GM21529 (cell line): ENCODE data around the gene TSPAN5.

ENCODE experiments used
- ATAC-seq: cut with Tn5 transposase; IDR thresholded peaks from one replicate; pipeline ENCODE4 v1.9.1; 2021; ENCODE audit not compliant: unreplicated experiment

The TSPAN5 gene

GRCh38 chr4:98522062-98522461 is 136.3 kb downstream of the TSPAN5 start:
- ATAC-seq = no peak

GRCh38 chr4:98521486-98521885 is 136.9 kb downstream of the TSPAN5 start:
- ATAC-seq = no peak

GRCh38 chr4:98519268-98519977 is 139.0 kb downstream of the TSPAN5 start:
- no peak for ATAC-seq

GRCh38 chr4:98518559-98519267 is 139.7 kb downstream of the TSPAN5 start:
- peak; percentile 99 for ATAC-seq

- ATAC-seq = no peak
Observed at GRCh38 chr4:98517218-98518021, 141.0 kb downstream of the TSPAN5 start.

- no peak for ATAC-seq
Observed at GRCh38 chr4:98516441-98517217, 141.8 kb downstream of the TSPAN5 start.

GRCh38 chr4:98516042-98516440 is 142.4 kb downstream of the TSPAN5 start:
- ATAC-seq = no peak

- no peak for ATAC-seq
Observed at GRCh38 chr4:98515470-98515809, 143.0 kb downstream of the TSPAN5 start.

- ATAC-seq = no peak
Observed at GRCh38 chr4:98514741-98515469, 143.5 kb downstream of the TSPAN5 start.

- ATAC-seq = no peak
Observed at GRCh38 chr4:98512918-98513317, 145.5 kb downstream of the TSPAN5 start.

GRCh38 chr4:98510757-98511517 is 147.5 kb downstream of the TSPAN5 start:
- peak; percentile 51 for ATAC-seq

GRCh38 chr4:98510340-98510739 is 148.1 kb downstream of the TSPAN5 start:
- no peak for ATAC-seq

GRCh38 chr4:98509721-98510120 is 148.7 kb downstream of the TSPAN5 start:
- no peak for ATAC-seq

- no peak for ATAC-seq
Observed at GRCh38 chr4:98508829-98509598, 149.4 kb downstream of the TSPAN5 start.

GRCh38 chr4:98508248-98508647 is 150.2 kb downstream of the TSPAN5 start:
- ATAC-seq = no peak

GRCh38 chr4:98507299-98507698 is 151.1 kb downstream of the TSPAN5 start:
- no peak for ATAC-seq

GRCh38 chr4:98506462-98507132 is 151.8 kb downstream of the TSPAN5 start:
- no peak for ATAC-seq

- ATAC-seq = no peak
Observed at GRCh38 chr4:98505992-98506391, 152.4 kb downstream of the TSPAN5 start.
